Stomach (tissue), 4 donors: ENCODE measurements around the gene CHTF18.

Experiments
- EP300 ChIP-seq: sonication (generic); formaldehyde crosslinking; IDR thresholded peaks from one replicate; pipeline ENCODE4 v1.6.1; 2017; ENCODE audit warnings: antibody characterized with exemption
- POLR2A ChIP-seq, 4 donors: fragments of 450-650 bp; IDR thresholded peaks; one replicate each; pipeline ENCODE4 v1.6.1; 2016; ENCODE audit warnings: antibody characterized with exemption in 4 of 4, control low read depth in 2 of 4, mild to moderate bottlenecking in 1 of 4, moderate library complexity in 1 of 4
- POLR2AphosphoS5 ChIP-seq, 3 donors: sonication (generic); formaldehyde crosslinking; IDR thresholded peaks; one replicate each; pipeline ENCODE4 v1.6.1; 2016; ENCODE audit warnings: antibody characterized with exemption in 3 of 3
- TF ChIP-seq, protein P1 (sequence below), 7 experiments: fragments of 450-650 bp in 4 of 7; fragments of 200-600 bp in 3 of 7; sonication (generic) in 3 of 7; IDR thresholded peaks; one replicate each; pipeline ENCODE4 v1.5.1; 2016 to 2019; ENCODE audit warnings: antibody characterized with exemption in 7 of 7, control low read depth in 2 of 7, mild to moderate bottlenecking in 1 of 7

DNA sequence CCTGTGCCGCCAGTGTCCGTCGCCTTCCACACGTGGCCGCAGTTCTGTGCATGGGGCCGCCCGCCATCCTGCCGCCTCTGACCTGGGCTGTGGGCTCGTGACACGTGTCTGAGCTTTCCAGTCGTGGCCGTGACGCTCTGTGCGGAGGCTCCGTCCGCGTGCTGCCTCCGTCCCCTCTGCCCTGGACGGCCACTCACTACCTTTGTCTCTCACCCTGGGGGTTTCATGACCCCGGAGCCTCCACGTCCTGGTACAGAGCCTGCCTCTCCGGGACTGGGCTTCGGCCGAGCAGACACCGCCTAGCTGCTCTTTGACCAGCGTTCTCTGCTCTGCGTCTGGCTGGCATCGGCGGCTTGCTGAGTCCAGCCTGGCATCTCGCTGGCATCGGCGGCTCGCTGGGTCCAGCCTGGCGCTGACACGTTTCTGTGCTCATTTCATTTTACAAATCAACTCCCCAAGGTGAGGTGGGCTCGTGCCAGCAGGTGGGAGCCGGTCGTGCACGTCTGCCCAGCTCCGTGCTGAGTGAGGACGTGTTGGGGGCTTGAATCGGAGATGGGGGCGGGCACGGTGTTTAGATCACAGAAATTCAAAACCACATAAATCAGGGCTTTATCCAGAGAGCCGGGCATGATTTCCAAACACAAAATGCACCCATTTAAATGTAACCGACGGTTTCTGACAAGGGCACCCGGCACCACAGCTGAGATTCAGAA is 56.4 kb downstream of the CHTF18 start:
- TF ChIP-seq, protein P1, sequence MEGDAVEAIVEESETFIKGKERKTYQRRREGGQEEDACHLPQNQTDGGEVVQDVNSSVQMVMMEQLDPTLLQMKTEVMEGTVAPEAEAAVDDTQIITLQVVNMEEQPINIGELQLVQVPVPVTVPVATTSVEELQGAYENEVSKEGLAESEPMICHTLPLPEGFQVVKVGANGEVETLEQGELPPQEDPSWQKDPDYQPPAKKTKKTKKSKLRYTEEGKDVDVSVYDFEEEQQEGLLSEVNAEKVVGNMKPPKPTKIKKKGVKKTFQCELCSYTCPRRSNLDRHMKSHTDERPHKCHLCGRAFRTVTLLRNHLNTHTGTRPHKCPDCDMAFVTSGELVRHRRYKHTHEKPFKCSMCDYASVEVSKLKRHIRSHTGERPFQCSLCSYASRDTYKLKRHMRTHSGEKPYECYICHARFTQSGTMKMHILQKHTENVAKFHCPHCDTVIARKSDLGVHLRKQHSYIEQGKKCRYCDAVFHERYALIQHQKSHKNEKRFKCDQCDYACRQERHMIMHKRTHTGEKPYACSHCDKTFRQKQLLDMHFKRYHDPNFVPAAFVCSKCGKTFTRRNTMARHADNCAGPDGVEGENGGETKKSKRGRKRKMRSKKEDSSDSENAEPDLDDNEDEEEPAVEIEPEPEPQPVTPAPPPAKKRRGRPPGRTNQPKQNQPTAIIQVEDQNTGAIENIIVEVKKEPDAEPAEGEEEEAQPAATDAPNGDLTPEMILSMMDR (IDR thresholded peaks at IDR 0.05): no peak
- TF ChIP-seq POLR2A (IDR thresholded peaks at IDR 0.05): no peak
- no peak for TF ChIP-seq POLR2AphosphoS5 (IDR thresholded peaks at IDR 0.05)
- no peak for TF ChIP-seq EP300
